Measurements from ENCODE around the gene DCXR.

Gene DCXR

DNA sequence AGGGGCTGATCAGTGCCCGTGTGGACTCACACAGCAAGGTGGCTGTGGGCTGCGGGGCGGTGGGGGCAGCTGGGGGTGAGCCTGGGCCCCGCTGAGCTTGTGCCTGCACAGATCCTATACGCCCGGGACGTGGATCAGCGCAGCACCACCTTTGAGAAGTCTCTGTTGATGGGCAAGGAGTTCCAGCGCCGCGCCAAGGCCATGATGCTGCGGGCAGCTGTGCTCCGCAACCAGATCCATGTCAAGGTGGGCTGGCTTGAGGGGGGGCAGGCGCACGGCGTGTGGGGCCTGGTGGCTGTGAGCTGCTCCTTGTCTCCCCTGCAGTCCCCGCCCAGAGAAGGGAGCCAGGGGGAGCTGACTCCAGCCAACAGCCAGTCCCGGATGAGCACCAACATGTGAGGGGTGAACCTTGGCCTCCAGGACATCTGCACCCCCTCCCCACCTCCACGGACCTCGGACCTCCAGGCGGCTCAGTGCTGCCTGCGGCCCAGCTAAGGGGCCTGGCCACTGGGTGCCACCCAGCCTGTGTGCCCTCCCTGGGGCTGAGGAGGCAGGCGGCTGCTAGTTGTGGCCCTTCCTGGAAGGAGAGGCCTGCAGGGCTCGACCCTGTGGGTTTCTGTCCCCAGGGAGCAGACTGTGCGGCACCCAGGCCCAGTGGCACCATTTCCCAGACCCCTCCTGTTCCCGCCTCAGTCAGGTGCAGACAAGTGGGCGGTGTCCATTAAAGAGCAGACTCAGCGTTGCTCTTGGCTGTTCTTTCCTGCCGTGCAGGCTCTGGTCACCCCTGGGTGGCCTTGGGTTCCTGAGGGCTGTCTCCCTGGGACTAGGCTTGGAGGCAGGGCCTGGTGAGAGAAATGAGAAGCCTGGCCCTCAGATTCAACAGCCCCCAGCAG lies 19.5 kb upstream of the DCXR start:
- DNase-seq (ENCODE audit: low read depth, low spot score), result no peak
- H3K4me3 ChIP-seq (ENCODE audit: low read length), result no peak overlapping the region

DNA sequence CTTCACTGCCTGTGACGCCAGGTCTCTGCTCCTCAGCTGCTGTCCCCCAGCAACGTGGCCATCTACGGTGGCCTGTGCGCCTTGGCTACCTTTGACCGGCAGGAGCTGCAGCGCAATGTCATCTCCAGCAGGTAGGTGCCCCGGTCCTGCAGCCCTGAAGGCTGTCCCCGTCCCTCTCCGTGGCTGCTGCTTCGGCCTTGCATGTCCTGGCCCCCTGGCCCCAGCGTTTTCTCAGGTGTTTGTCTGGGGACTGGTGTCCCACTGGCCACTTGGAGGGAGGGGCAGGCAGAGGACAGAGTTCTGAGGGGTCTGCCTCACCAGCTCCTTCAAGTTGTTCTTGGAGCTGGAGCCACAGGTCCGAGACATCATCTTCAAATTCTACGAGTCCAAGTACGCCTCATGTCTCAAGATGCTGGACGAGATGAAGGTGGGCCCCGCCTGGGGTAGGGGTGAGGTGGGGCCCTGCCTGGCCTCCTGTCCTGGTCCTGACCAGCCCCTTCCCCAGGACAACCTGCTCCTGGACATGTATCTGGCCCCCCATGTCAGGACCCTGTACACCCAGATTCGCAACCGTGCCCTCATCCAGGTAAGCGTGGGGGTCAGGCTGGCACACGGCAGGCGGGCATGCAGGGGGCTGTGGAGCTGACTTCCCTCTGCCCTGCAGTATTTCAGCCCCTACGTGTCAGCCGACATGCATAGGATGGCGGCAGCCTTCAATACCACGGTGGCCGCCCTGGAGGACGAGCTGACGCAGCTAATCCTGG lies 18.6 kb upstream of the DCXR start:
- H3K4me3 ChIP-seq (ENCODE audit: low read length), result no peak overlapping the region

GRCh38 chr17:82055023-82055964 lies 17.8 kb upstream of the DCXR start:
- no peak overlapping the region for H3K4me3 ChIP-seq (ENCODE audit: low read length)
- no peak for DNase-seq (ENCODE audit: low read depth, low spot score)

More for the DNA sequence above, 18.6 kb upstream of the DCXR start:
- no peak for DNase-seq (ENCODE audit: low read depth, low spot score)

GRCh38 chr17:82054351-82055022 lies 17.0 kb upstream of the DCXR start:
- DNase-seq (ENCODE audit: low read depth, low spot score), result no peak
- no peak overlapping the region for H3K4me3 ChIP-seq (ENCODE audit: low read length)

GRCh38 chr17:82053556-82054263 lies 16.2 kb upstream of the DCXR start:
- no peak overlapping the region for H3K4me3 ChIP-seq (ENCODE audit: low read length)
- no peak for DNase-seq (ENCODE audit: low read depth, low spot score)

DNA sequence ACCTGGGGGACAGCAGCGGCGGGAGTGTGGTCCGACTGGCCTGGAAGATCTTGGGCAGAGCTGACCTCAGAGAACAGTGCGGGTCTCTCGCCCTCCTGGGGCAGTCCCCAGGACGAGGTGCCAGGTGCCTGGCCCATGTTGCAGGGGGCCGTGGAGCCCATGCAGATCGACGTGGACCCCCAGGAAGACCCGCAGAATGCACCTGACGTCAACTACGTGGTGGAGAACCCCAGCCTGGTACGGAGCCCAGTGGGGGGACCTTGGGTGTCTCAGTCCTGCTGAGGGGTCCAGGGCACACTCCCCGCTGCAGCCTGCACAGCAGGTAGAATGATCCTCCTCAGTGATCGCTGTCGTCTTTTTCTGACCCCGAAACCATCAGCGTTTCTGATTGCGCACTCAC lies 15.6 kb upstream of the DCXR start:
- DNase-seq (ENCODE audit: low read depth, low spot score), result no peak
- H3K4me3 ChIP-seq (ENCODE audit: low read length), result peak overlapping the region; percentile 81

GRCh38 chr17:82052638-82053059 lies 15.2 kb upstream of the DCXR start:
- DNase-seq (ENCODE audit: low read depth, low spot score), result no peak
- peak overlapping the region; percentile 81 for H3K4me3 ChIP-seq (ENCODE audit: low read length)

DNA sequence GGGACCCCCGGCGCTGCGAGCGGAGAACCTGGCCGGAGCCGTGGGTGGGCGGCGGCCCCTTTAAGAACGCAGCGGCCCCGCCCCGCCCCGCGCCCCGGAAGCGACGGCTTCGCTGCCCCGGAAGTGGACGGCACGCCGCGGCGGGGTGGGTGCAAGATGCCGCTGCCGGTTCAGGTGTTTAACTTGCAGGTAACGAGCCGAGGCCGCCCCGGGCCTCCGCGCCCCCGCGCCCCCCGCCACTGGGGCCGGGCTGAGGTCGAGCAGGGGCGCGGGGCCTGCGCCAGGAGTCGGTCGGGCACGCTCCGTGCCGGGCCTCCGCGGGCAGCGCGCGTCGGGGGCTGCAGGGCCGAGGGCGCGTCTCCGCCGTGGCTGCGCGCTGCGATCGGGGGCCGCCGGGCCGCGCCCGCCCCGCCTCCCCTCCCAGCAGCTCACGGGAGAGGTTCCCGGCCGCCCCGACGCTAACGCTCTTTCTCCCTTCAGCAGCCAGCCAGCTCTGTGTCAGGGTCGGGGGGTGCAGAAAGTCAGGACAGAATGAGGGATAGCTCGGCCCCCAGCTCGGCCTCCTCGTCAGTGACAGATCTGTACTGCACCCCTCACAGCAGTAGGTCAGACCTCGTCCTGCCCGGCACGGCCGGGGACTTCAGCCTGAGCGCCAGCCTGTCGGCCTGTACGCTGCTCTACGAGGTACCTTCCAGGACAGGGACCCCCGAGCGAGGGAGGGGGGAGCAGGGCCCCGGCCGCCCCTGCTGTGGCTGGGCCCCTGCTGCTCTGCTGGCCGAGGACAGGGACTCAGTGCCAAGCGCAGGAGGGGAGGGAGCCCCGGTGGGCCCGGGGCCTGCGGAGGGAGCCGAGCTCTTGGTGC lies 14.5 kb upstream of the DCXR start, which contains the start of the genes GPS1 and RFNG:
Gene GPS1 (plus strand): TSS at position 123 of the 862 bp plus-strand sequence. CDS start 34 bp downstream, at position 157.
Gene RFNG (minus strand): TSS at position 36 of the 862 bp plus-strand sequence. CDS start 45 bp downstream, outside the sequence.
- peak within 1 kb of the TSS; percentile 81 for H3K4me3 ChIP-seq (ENCODE audit: low read length)
- DNase-seq (ENCODE audit: low read depth, low spot score), result peak; percentile 38

- H3K4me3 ChIP-seq (ENCODE audit: low read length), result peak overlapping the region; percentile 55
These were observed 13.5 kb upstream of the DCXR start for GRCh38 chr17:82050761-82051641.

DNA sequence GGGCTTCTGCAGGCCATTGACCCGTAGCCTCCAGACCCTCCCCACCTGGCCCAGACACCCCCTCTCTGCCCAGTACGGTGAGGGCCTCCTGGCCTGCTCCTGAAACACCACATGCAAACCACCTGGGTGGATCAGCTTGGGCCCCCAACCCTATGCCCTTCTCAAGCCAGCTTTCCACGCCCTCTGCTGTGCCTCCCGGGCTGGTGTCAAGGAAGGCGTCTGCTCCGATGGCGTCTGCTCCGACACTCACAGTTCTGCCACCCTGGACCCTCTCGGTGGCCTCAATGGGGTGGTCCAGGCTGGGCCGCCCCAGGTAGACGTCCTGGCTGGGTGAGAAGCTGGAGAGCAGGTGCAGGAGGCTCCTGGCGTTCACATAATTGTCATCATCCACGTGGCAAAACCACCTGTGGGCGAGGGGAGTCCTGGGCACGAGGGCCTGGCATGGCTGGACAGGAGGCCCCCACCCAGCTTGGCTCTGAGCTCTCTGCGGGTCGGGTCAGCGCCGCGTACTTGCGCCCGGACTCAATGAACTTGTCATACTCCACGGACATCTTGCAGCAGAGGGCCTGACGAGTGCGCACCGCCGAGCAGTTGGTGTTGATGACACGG lies 12.8 kb upstream of the DCXR start:
- H3K4me3 ChIP-seq (ENCODE audit: low read length), result peak overlapping the region; percentile 55
- no peak for DNase-seq (ENCODE audit: low read depth, low spot score)

More at GRCh38 chr17:82050761-82051641, 13.5 kb upstream of the DCXR start:
- DNase-seq (ENCODE audit: low read depth, low spot score), result no peak

DNA sequence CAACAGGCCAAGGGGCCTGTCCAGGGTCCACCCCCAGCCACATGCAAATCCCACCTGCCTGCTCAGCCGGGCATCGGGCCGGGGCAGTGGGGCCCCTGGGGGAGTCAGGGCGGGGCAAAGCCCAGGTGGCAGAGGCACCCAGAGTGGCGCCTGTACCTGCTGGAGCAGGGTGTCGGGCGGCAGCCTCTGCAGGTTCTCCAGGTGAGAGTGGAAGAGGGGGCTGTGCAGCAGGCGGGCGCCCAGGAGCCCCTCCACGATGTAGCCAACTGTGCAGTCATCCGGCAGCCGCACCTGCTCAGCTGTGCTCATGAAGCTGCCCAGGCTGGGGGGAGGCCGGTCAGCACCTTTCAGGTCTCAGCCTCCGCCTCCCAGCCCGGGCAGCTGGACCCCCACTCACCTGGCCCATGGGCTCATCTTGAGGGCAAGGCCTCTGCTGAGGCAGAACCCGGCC lies 12.0 kb upstream of the DCXR start:
- no peak overlapping the region for H3K4me3 ChIP-seq (ENCODE audit: low read length)

GRCh38 chr17:82049106-82049505 lies 11.6 kb upstream of the DCXR start:
- DNase-seq (ENCODE audit: low read depth, low spot score), result no peak

More for the DNA sequence above, 12.0 kb upstream of the DCXR start:
- no peak for DNase-seq (ENCODE audit: low read depth, low spot score)

GRCh38 chr17:82048571-82048971 lies 11.1 kb upstream of the DCXR start:
- DNase-seq (ENCODE audit: low read depth, low spot score), result no peak
- H3K4me3 ChIP-seq (ENCODE audit: low read length), result no peak overlapping the region

More at GRCh38 chr17:82049106-82049505, 11.6 kb upstream of the DCXR start:
- H3K4me3 ChIP-seq (ENCODE audit: low read length), result no peak overlapping the region

GRCh38 chr17:82047914-82048570 lies 10.5 kb upstream of the DCXR start:
- DNase-seq (ENCODE audit: low read depth, low spot score), result no peak
- H3K4me3 ChIP-seq (ENCODE audit: low read length), result no peak overlapping the region

DNA sequence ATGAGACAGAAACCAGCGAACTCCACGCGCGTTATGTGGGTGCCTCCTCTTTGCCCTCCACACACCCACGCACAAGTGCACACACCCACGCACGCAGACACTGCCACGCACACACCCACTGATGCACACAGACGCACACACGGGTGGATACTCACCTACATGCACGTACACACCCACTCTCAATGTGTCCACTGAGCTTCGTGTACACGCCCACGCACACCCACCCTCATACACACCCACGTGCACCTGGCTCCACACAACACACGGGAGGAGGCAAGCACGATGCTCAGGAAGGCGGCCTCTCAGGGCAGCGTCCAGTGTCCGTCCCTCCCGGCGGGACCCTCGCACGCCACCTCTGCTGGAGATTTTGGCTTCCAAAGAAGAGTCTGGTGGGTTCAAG lies 9.9 kb upstream of the DCXR start:
- no peak for DNase-seq (ENCODE audit: low read depth, low spot score)
- no peak overlapping the region for H3K4me3 ChIP-seq (ENCODE audit: low read length)

Measured in Jurkat, Clone E6-1 (cell line).